Measurements from ENCODE around the gene P2RX7. TPM values are rescaled to one million over a fixed set of nuclear protein-coding genes. Genes with fewer than 3 reads are reported as not detected.
A peak's percentile ranks its signal among the peaks of the same experiment; 100 is the strongest.

Gene P2RX7
- polyA plus RNA-seq, 1 donor from 2014 or later: not detected

GRCh38 chr12:121188227-121188626 is 55.6 kb downstream of the P2RX7 start:
- H2AFZ ChIP-seq (ENCODE audit: low read depth, low read length): no peak overlapping the region
- H4K20me1 ChIP-seq (ENCODE audit: insufficient read depth): no peaks in the 10 kb centered on the region
- H3K4me3 ChIP-seq (ENCODE audit: low read length): peak overlapping the region; percentile 22
- H3K9me2 ChIP-seq (ENCODE audit: insufficient read depth, low read length): no peaks in the 10 kb centered on the region
- H3K79me2 ChIP-seq (replicated peaks; ENCODE audit: insufficient read depth, low read length): no peaks in the 10 kb centered on the region
- H3K4me2 ChIP-seq (ENCODE audit: low read length): peak overlapping the region; percentile 56
- H3K27me3 ChIP-seq (ENCODE audit: insufficient read depth, low read depth, low read length): no peaks in the 10 kb centered on the region
- no peak overlapping the region for H3K9ac ChIP-seq (ENCODE audit: low read length)
- H3K36me3 ChIP-seq (ENCODE audit: insufficient read depth, low read length): no peaks in the 10 kb centered on the region
- H3K27ac ChIP-seq (ENCODE audit: low read length): no peak overlapping the region
- TF ChIP-seq EZH2 (IDR thresholded peaks at IDR 0.05; ENCODE audit: borderline replicate concordance, insufficient read depth, low read length, poor library complexity, severe bottlenecking): no peak
- H3F3A ChIP-seq (ENCODE audit: insufficient read depth, low read length, poor library complexity, severe bottlenecking): no peaks in the 10 kb centered on the region
- H3K9me3 ChIP-seq (ENCODE audit: low read length): no peaks in the 10 kb centered on the region

- no peak overlapping the region for H3K9ac ChIP-seq (ENCODE audit: low read length)
- H3K27ac ChIP-seq (ENCODE audit: low read length): no peak overlapping the region
- H3K9me2 ChIP-seq (ENCODE audit: insufficient read depth, low read length): no peaks in the 10 kb centered on the region
- no peaks in the 10 kb centered on the region for H3K27me3 ChIP-seq (ENCODE audit: insufficient read depth, low read depth, low read length)
- H3K79me2 ChIP-seq (replicated peaks; ENCODE audit: insufficient read depth, low read length): no peaks in the 10 kb centered on the region
- no peaks in the 10 kb centered on the region for H3K9me3 ChIP-seq (ENCODE audit: low read length)
- no peaks in the 10 kb centered on the region for H3K36me3 ChIP-seq (ENCODE audit: insufficient read depth, low read length)
- H3F3A ChIP-seq (ENCODE audit: insufficient read depth, low read length, poor library complexity, severe bottlenecking): no peaks in the 10 kb centered on the region
- TF ChIP-seq EZH2 (IDR thresholded peaks at IDR 0.05; ENCODE audit: borderline replicate concordance, insufficient read depth, low read length, poor library complexity, severe bottlenecking) (no peak), REST (IDR thresholded peaks at IDR 0.05; ENCODE audit: borderline replicate concordance) (no peak), CTCF (IDR thresholded peaks at IDR 0.05; ENCODE audit: poor library complexity, severe bottlenecking) (no peak)
- H4K20me1 ChIP-seq (ENCODE audit: insufficient read depth): no peaks in the 10 kb centered on the region
- H3K4me2 ChIP-seq (ENCODE audit: low read length): no peak overlapping the region
- no peak overlapping the region for H2AFZ ChIP-seq (ENCODE audit: low read depth, low read length)
- no peak overlapping the region for H3K4me3 ChIP-seq (ENCODE audit: low read length)
Measured at GRCh38 chr12:121189131-121189530, 56.5 kb downstream of the P2RX7 start.

GRCh38 chr12:121189619-121190155 is 57.0 kb downstream of the P2RX7 start:
- Histone ChIP-seq H3K4me3 (ENCODE audit: low read length) (no peak overlapping the region), H2AFZ (ENCODE audit: low read depth, low read length) (no peak overlapping the region), H4K20me1 (ENCODE audit: insufficient read depth) (no peaks in the 10 kb centered on the region), H3K36me3 (ENCODE audit: insufficient read depth, low read length) (no peaks in the 10 kb centered on the region), H3K79me2 (replicated peaks; ENCODE audit: insufficient read depth, low read length) (no peaks in the 10 kb centered on the region), H3K27me3 (ENCODE audit: insufficient read depth, low read depth, low read length) (no peaks in the 10 kb centered on the region), H3K9me2 (ENCODE audit: insufficient read depth, low read length) (no peaks in the 10 kb centered on the region), H3K9ac (ENCODE audit: low read length) (no peak overlapping the region), H3K4me2 (ENCODE audit: low read length) (no peak overlapping the region), H3F3A (ENCODE audit: insufficient read depth, low read length, poor library complexity, severe bottlenecking) (no peaks in the 10 kb centered on the region), H3K27ac (ENCODE audit: low read length) (no peak overlapping the region), H3K9me3 (ENCODE audit: low read length) (no peaks in the 10 kb centered on the region)
- TF ChIP-seq REST (IDR thresholded peaks at IDR 0.05; ENCODE audit: borderline replicate concordance) (no peak), MXI1 (conservative IDR thresholded peaks at IDR 0.05; ENCODE audit: poor library complexity, severe bottlenecking) (no peak), POLR2AphosphoS5 (IDR thresholded peaks at IDR 0.05) (no peak), RAD21 (conservative IDR thresholded peaks at IDR 0.05) (no peak), EZH2 (IDR thresholded peaks at IDR 0.05; ENCODE audit: borderline replicate concordance, insufficient read depth, low read length, poor library complexity, severe bottlenecking) (no peak), TAF1 (IDR thresholded peaks at IDR 0.05; ENCODE audit: low read depth) (no peak), SMC3 (conservative IDR thresholded peaks at IDR 0.05; ENCODE audit: poor library complexity) (no peak), EP300 (conservative IDR thresholded peaks at IDR 0.05; ENCODE audit: poor library complexity, severe bottlenecking) (no peak), CTCF (IDR thresholded peaks at IDR 0.05; ENCODE audit: poor library complexity, severe bottlenecking) (no peak)
